Neural cell (in vitro differentiated cells): ENCODE results near the gene EGFL7. TPM values are rescaled to one million over a fixed set of nuclear protein-coding genes. Genes with fewer than 3 reads are reported as not detected.

Experiments used
- H2AFZ ChIP-seq: fragments of 200-600, 300-800 bp; sonication (generic), shearing (Covaris generic); 2 replicates; pipeline ENCODE4 v1.6.0; 2014; ENCODE audit warnings: low read depth, mild to moderate bottlenecking, antibody characterized with exemption, low read length, moderate library complexity
- H3F3A ChIP-seq: fragments of 200-600 bp; shearing (Covaris generic); 2 replicates; pipeline ENCODE4 v1.6.1; 2016; ENCODE audit warnings: mild to moderate bottlenecking, moderate library complexity, mixed read lengths, antibody characterized with exemption, low read length; ENCODE audit not compliant: insufficient read depth, poor library complexity, severe bottlenecking
- H3K27ac ChIP-seq: fragments of 200-600, 300-800 bp; sonication (generic), shearing (Covaris generic); 2 replicates; pipeline ENCODE4 v1.5.1; 2014; ENCODE audit warnings: mild to moderate bottlenecking, low read length, moderate library complexity
- H3K27me3 ChIP-seq: fragments of 300-800, 200-600 bp; sonication (generic), shearing (Covaris generic); 2 replicates; pipeline ENCODE4 v1.6.0; 2014; ENCODE audit warnings: mild to moderate bottlenecking, low read depth, low read length, moderate library complexity; ENCODE audit not compliant: insufficient read depth
- H3K36me3 ChIP-seq: fragments of 300-800, 200-600 bp; sonication (generic), shearing (Covaris generic); 2 replicates; pipeline ENCODE4 v1.5.1; 2014; ENCODE audit warnings: mild to moderate bottlenecking, antibody characterized with exemption, low read length, moderate library complexity; ENCODE audit not compliant: insufficient read depth
- H3K4me2 ChIP-seq: fragments of 300-800, 200-600 bp; sonication (generic), shearing (Covaris generic); 2 replicates; pipeline ENCODE4 v1.6.0; 2014; ENCODE audit warnings: mild to moderate bottlenecking, low read length
- H3K4me3 ChIP-seq: fragments of 300-800, 200-600 bp; sonication (generic), shearing (Covaris generic); 2 replicates; pipeline ENCODE4 v1.5.1; 2014; ENCODE audit warnings: mild to moderate bottlenecking, low read length, moderate library complexity
- H3K79me2 ChIP-seq: fragments of 200-600 bp; shearing (Covaris generic); replicated peaks from 2 replicates; pipeline ENCODE4 v1.6.0; 2014; ENCODE audit warnings: mild to moderate bottlenecking, low read length, moderate library complexity; ENCODE audit not compliant: insufficient read depth
- H3K9ac ChIP-seq: fragments of 300-800, 200-600 bp; sonication (generic), shearing (Covaris generic); 2 replicates; pipeline ENCODE4 v1.6.1; 2016; ENCODE audit warnings: mild to moderate bottlenecking, low read length, mixed read lengths
- H3K9me2 ChIP-seq: fragments of 200-600 bp; shearing (Covaris generic); 2 replicates; pipeline ENCODE4 v1.6.1; 2016; ENCODE audit warnings: mild to moderate bottlenecking, low read length, mixed read lengths; ENCODE audit not compliant: insufficient read depth
- H3K9me3 ChIP-seq: fragments of 200-600, 300-800 bp; sonication (generic), shearing (Covaris generic); 2 replicates; pipeline ENCODE4 v1.6.1; 2016; ENCODE audit warnings: mild to moderate bottlenecking, mixed run types, low read length, moderate library complexity, mixed read lengths
- H4K20me1 ChIP-seq: fragments of 200-600 bp; shearing (Covaris generic); 2 replicates; pipeline ENCODE4 v1.6.1; 2016; ENCODE audit warnings: mild to moderate bottlenecking, mixed run types; ENCODE audit not compliant: insufficient read depth
- EP300 ChIP-seq: fragments of 450-650 bp; conservative IDR thresholded peaks from 2 replicates; pipeline ENCODE4 v1.6.1; 2014; ENCODE audit warnings: antibody characterized with exemption, mild to moderate bottlenecking, moderate library complexity; ENCODE audit not compliant: poor library complexity, severe bottlenecking
- EZH2 ChIP-seq: fragments of 200-600, 300-800 bp; shearing (Covaris generic), sonication (generic); IDR thresholded peaks from 2 replicates; pipeline ENCODE4 v1.6.1; 2014; ENCODE audit warnings: antibody characterized with exemption, low read length, borderline replicate concordance, mild to moderate bottlenecking; ENCODE audit not compliant: insufficient read depth, poor library complexity, severe bottlenecking
- MXI1 ChIP-seq: fragments of 450-650 bp; conservative IDR thresholded peaks from 2 replicates; pipeline ENCODE4 v1.6.1; 2014; ENCODE audit warnings: antibody characterized with exemption, mild to moderate bottlenecking; ENCODE audit not compliant: poor library complexity, severe bottlenecking
- POLR2AphosphoS5 ChIP-seq: IDR thresholded peaks from 2 replicates; pipeline ENCODE4 v1.6.1; 2012
- RAD21 ChIP-seq: fragments of 450-650 bp; conservative IDR thresholded peaks from 2 replicates; pipeline ENCODE4 v1.6.1; 2014; ENCODE audit warnings: antibody characterized with exemption, mild to moderate bottlenecking, moderate library complexity
- SMC3 ChIP-seq: fragments of 450-650 bp; conservative IDR thresholded peaks from 2 replicates; pipeline ENCODE4 v1.6.1; 2014; ENCODE audit warnings: antibody characterized with exemption, mild to moderate bottlenecking, moderate library complexity; ENCODE audit not compliant: poor library complexity
- TAF1 ChIP-seq: IDR thresholded peaks from 2 replicates; pipeline ENCODE4 v1.6.1; 2012; ENCODE audit warnings: low read depth
- polyA plus RNA-seq: library from polyadenylated mRNA; depleted of rRNA; stranded (reverse); fragments of >200 nt; gene quantifications from 2 replicates; pipeline ENCODE4 v1.2.3, GENCODE V29; 2014
- TF ChIP-seq, protein P1 (sequence below): fragments of 450-650 bp; IDR thresholded peaks from 2 replicates; pipeline ENCODE4 v1.5.1; 2014; ENCODE audit warnings: antibody characterized with exemption, mild to moderate bottlenecking, moderate library complexity; ENCODE audit not compliant: poor library complexity, severe bottlenecking
- TF ChIP-seq, protein P2 (sequence below): IDR thresholded peaks from 2 replicates; pipeline ENCODE4 v1.6.1; 2012; ENCODE audit warnings: borderline replicate concordance

The EGFL7 gene
- polyA plus RNA-seq, 1 donor from 2014 or later, result 12.5 TPM

DNA sequence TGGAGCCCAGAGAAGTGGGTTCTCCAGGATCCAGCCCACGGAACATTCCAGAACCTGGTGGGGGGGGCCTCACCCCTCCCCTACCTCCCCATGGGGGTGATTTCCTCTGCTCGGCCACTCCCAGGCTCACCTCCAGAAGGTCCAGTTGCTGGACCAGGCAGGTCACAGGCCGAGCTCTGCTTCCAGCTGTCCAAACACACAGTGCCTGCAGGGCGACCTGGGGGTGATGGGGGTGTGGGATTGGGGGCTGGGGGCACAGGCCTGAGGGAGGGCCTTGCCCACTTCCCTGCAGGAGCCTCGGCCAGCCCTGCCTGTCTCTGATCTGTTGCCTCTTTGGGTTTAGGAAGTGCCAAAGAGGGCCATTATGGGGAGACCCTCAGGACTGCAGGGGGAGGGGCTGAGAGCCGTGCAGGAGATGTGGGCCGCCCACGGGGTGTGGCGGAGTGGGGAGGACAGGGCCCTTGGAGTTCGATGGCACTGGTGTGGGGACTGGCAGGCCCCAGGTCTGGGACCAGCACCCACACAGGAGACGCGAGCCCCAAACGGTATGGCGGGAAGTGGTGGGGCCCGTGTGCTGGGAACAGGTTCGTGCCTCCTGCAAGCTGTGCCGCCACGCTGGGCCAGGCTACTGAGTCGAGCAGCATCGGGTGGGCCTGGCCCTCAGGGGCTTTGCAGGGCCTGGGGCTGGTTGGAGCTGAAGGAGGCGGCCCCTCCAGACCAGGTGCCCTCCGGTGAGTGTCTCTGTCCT is 45.6 kb upstream of the EGFL7 start:
- Histone ChIP-seq H3K9ac (no peak overlapping the region), H3K9me2 (no peaks in the 10 kb centered on the region), H4K20me1 (no peaks in the 10 kb centered on the region), H3K79me2 (no peaks in the 10 kb centered on the region), H3F3A (no peaks in the 10 kb centered on the region), H3K4me2 (no peak overlapping the region), H3K27ac (no peak overlapping the region), H3K4me3 (no peak overlapping the region), H3K27me3 (no peaks in the 10 kb centered on the region), H3K9me3 (no peaks in the 10 kb centered on the region), H3K36me3 (no peaks in the 10 kb centered on the region), H2AFZ (no peak overlapping the region)
- no peak for TF ChIP-seq MXI1
- no peak for TF ChIP-seq POLR2AphosphoS5
- TF ChIP-seq EP300, result no peak
- TF ChIP-seq EZH2, result no peak
- TF ChIP-seq, protein P1, sequence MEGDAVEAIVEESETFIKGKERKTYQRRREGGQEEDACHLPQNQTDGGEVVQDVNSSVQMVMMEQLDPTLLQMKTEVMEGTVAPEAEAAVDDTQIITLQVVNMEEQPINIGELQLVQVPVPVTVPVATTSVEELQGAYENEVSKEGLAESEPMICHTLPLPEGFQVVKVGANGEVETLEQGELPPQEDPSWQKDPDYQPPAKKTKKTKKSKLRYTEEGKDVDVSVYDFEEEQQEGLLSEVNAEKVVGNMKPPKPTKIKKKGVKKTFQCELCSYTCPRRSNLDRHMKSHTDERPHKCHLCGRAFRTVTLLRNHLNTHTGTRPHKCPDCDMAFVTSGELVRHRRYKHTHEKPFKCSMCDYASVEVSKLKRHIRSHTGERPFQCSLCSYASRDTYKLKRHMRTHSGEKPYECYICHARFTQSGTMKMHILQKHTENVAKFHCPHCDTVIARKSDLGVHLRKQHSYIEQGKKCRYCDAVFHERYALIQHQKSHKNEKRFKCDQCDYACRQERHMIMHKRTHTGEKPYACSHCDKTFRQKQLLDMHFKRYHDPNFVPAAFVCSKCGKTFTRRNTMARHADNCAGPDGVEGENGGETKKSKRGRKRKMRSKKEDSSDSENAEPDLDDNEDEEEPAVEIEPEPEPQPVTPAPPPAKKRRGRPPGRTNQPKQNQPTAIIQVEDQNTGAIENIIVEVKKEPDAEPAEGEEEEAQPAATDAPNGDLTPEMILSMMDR, result no peak
- no peak for TF ChIP-seq RAD21
- TF ChIP-seq SMC3, result no peak
- TF ChIP-seq, protein P2, sequence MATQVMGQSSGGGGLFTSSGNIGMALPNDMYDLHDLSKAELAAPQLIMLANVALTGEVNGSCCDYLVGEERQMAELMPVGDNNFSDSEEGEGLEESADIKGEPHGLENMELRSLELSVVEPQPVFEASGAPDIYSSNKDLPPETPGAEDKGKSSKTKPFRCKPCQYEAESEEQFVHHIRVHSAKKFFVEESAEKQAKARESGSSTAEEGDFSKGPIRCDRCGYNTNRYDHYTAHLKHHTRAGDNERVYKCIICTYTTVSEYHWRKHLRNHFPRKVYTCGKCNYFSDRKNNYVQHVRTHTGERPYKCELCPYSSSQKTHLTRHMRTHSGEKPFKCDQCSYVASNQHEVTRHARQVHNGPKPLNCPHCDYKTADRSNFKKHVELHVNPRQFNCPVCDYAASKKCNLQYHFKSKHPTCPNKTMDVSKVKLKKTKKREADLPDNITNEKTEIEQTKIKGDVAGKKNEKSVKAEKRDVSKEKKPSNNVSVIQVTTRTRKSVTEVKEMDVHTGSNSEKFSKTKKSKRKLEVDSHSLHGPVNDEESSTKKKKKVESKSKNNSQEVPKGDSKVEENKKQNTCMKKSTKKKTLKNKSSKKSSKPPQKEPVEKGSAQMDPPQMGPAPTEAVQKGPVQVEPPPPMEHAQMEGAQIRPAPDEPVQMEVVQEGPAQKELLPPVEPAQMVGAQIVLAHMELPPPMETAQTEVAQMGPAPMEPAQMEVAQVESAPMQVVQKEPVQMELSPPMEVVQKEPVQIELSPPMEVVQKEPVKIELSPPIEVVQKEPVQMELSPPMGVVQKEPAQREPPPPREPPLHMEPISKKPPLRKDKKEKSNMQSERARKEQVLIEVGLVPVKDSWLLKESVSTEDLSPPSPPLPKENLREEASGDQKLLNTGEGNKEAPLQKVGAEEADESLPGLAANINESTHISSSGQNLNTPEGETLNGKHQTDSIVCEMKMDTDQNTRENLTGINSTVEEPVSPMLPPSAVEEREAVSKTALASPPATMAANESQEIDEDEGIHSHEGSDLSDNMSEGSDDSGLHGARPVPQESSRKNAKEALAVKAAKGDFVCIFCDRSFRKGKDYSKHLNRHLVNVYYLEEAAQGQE, result no peak
- TF ChIP-seq TAF1, result no peak

DNA sequence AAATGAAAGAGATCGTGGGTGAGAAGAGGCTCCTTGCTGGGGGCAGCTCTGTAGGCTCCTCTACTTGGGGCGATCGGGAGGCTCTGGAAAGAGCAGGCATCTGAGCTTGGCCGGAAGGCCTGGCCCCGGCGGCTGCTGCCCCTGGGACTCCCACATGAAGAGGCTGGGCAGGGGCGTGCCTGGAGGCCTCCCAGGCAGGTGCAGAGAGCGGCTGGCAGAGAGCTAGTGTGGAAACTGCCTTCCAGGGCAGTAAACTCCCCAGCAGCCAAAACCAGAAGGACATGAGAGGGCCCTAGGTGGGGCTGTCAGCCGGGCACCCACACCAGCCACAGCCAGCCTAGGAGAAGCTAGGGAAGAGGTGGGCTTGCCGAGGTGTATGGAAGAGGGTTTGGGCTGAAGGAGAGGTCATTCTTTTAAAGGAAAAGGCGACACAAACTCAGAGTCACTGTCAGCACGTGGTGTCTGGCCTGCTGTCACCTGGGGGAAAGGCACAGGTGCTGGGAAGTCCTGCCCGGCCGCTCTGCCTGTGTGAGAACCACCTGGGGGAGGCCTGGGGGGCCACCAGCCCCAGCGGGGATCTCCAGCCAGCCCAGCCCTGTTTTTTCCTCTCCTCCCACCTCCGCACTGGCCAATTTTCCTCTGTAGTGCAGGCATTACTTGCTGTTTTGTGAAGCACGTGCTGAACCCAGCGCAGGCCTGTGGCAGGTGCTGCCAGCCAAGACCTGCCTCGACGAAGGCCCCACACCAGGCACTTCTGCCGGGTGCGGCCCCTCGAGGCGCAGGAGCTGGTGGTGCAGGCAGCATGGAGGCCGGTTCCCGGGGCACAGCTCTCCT is 44.8 kb upstream of the EGFL7 start:
- no peaks in the 10 kb centered on the region for H3K9me3 ChIP-seq
- H3K4me2 ChIP-seq, result no peak overlapping the region
- H2AFZ ChIP-seq, result no peak overlapping the region
- no peaks in the 10 kb centered on the region for H3K27me3 ChIP-seq
- no peak overlapping the region for H3K4me3 ChIP-seq
- no peak overlapping the region for H3K9ac ChIP-seq
- TF ChIP-seq, protein P1, result no peak
- H3K27ac ChIP-seq, result no peak overlapping the region
- H4K20me1 ChIP-seq, result no peaks in the 10 kb centered on the region
- no peaks in the 10 kb centered on the region for H3K79me2 ChIP-seq
- no peaks in the 10 kb centered on the region for H3K36me3 ChIP-seq
- H3F3A ChIP-seq, result no peaks in the 10 kb centered on the region
- H3K9me2 ChIP-seq, result no peaks in the 10 kb centered on the region
